ENCODE data around the gene SPEN. TPM values are rescaled to one million over a fixed set of nuclear protein-coding genes. Genes with fewer than 3 reads are reported as not detected.
A peak's percentile ranks its signal among the peaks of the same experiment; 100 is the strongest.

Gene SPEN
- total and polyA plus RNA-seq, 10 of the 15 experiments (the other 5 are each of a cell fraction or from before 2014, with no cell fraction given): 5.2 to 58.7 (median 20.1) TPM

DNA sequence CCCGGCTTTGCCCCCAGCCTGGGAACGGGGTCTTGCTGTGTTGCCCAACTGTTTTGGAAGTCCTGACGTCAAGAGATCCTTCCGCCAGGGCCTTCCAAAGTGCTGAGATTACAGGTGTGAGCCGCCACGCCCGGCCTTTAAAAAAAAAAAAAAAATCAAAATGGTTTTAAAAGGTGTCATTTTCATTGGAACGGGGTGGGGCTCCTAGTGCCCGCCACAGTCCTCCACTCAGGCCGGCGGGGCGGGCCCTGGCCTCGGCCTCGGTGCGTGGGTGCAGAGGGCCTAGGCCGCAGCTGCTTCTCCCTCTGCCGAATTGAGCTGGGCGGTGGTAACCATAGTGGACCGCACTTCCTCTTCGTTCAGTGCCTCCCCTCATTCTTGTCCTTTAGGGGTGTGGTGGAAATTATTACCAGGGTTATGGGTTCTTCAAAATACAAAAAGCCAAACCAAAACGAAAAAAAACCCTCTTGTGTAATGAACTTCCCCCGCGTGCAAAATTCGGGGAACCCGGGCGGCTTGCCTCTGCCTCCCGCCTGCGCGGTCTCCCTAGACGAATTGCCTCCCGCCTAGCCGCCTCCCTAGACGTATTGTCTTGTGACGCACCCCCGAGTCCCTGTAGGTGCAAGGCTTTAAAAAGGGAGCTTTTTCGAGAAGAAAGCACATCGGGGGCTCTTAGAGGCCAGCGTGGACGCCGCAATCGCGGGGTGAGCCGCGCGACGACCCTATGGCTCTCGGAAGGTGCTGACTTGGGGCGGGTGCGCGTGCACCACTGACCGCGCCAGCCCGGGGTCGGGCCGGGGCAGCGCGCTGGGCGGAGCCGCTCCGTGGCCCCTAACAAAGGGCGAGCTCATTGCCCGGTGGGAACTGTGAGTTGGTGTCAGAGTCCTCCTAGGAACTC, 10.5 kb upstream of the SPEN start (continued):
- TF ChIP-seq, protein P1, sequence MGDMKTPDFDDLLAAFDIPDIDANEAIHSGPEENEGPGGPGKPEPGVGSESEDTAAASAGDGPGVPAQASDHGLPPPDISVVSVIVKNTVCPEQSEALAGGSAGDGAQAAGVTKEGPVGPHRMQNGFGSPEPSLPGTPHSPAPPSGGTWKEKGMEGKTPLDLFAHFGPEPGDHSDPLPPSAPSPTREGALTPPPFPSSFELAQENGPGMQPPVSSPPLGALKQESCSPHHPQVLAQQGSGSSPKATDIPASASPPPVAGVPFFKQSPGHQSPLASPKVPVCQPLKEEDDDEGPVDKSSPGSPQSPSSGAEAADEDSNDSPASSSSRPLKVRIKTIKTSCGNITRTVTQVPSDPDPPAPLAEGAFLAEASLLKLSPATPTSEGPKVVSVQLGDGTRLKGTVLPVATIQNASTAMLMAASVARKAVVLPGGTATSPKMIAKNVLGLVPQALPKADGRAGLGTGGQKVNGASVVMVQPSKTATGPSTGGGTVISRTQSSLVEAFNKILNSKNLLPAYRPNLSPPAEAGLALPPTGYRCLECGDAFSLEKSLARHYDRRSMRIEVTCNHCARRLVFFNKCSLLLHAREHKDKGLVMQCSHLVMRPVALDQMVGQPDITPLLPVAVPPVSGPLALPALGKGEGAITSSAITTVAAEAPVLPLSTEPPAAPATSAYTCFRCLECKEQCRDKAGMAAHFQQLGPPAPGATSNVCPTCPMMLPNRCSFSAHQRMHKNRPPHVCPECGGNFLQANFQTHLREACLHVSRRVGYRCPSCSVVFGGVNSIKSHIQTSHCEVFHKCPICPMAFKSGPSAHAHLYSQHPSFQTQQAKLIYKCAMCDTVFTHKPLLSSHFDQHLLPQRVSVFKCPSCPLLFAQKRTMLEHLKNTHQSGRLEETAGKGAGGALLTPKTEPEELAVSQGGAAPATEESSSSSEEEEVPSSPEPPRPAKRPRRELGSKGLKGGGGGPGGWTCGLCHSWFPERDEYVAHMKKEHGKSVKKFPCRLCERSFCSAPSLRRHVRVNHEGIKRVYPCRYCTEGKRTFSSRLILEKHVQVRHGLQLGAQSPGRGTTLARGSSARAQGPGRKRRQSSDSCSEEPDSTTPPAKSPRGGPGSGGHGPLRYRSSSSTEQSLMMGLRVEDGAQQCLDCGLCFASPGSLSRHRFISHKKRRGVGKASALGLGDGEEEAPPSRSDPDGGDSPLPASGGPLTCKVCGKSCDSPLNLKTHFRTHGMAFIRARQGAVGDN (IDR thresholded peaks at IDR 0.05): 0 out of 2 replicates have a peak, but pooled peaks have one; percentile 41
- TF ChIP-seq, protein P2, sequence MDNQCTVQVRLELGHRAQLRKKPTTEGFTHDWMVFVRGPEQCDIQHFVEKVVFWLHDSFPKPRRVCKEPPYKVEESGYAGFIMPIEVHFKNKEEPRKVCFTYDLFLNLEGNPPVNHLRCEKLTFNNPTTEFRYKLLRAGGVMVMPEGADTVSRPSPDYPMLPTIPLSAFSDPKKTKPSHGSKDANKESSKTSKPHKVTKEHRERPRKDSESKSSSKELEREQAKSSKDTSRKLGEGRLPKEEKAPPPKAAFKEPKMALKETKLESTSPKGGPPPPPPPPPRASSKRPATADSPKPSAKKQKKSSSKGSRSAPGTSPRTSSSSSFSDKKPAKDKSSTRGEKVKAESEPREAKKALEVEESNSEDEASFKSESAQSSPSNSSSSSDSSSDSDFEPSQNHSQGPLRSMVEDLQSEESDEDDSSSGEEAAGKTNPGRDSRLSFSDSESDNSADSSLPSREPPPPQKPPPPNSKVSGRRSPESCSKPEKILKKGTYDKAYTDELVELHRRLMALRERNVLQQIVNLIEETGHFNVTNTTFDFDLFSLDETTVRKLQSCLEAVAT (IDR thresholded peaks at IDR 0.05): 0 out of 2 replicates have a peak, but pooled peaks have one; percentile 11
- TF ChIP-seq ZZZ3 (IDR thresholded peaks at IDR 0.05; ENCODE audit: control insufficient read depth, insufficient read length, low read depth): no peak
- TF ChIP-seq SMARCA5 (IDR thresholded peaks at IDR 0.05): no peak
- TF ChIP-seq BRCA1 (IDR thresholded peaks at IDR 0.05; ENCODE audit: low read depth, low read length): no peak
- no peak for TF ChIP-seq MEF2A (IDR thresholded peaks at IDR 0.05; ENCODE audit: insufficient read depth, low read depth, low read length)
- no peak for TF ChIP-seq FOS (IDR thresholded peaks at IDR 0.05; ENCODE audit: borderline replicate concordance, extremely low read depth, insufficient read length)
- TF ChIP-seq CHD1 (IDR thresholded peaks at IDR 0.05; ENCODE audit: low read depth, low read length): no peak
- TF ChIP-seq RAD21 (IDR thresholded peaks at IDR 0.05; ENCODE audit: insufficient read depth, low read depth, low read length): no peak
- TF ChIP-seq SRF (IDR thresholded peaks at IDR 0.05; ENCODE audit: low read depth in 2 of 2, low read length in 2 of 2): no peak
- TF ChIP-seq FOXK2 (IDR thresholded peaks at IDR 0.05): no peak
- no peak for TF ChIP-seq NR2C2 (IDR thresholded peaks at IDR 0.05; ENCODE audit: borderline replicate concordance, control insufficient read depth, insufficient read length, low read depth)
- TF ChIP-seq RAD51 (IDR thresholded peaks at IDR 0.05): no peak
- TF ChIP-seq GATAD2B (conservative IDR thresholded peaks at IDR 0.05; ENCODE audit: low read depth): no peak; the same call in none of the 2 replicates
- TF ChIP-seq MTA2 (IDR thresholded peaks at IDR 0.05; ENCODE audit: low read depth): no peak
- TF ChIP-seq MTA3 (IDR thresholded peaks at IDR 0.05; ENCODE audit: borderline replicate concordance, low read length): no peak
- TF ChIP-seq, protein P3, sequence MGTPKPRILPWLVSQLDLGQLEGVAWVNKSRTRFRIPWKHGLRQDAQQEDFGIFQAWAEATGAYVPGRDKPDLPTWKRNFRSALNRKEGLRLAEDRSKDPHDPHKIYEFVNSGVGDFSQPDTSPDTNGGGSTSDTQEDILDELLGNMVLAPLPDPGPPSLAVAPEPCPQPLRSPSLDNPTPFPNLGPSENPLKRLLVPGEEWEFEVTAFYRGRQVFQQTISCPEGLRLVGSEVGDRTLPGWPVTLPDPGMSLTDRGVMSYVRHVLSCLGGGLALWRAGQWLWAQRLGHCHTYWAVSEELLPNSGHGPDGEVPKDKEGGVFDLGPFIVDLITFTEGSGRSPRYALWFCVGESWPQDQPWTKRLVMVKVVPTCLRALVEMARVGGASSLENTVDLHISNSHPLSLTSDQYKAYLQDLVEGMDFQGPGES (IDR thresholded peaks at IDR 0.05): no peak
- no peak for TF ChIP-seq EP300 (IDR thresholded peaks at IDR 0.05; ENCODE audit: borderline replicate concordance in 1 of 2, control insufficient read depth in 1 of 2, low read depth in 2 of 2, low read length in 2 of 2)
- TF ChIP-seq, protein P4, sequence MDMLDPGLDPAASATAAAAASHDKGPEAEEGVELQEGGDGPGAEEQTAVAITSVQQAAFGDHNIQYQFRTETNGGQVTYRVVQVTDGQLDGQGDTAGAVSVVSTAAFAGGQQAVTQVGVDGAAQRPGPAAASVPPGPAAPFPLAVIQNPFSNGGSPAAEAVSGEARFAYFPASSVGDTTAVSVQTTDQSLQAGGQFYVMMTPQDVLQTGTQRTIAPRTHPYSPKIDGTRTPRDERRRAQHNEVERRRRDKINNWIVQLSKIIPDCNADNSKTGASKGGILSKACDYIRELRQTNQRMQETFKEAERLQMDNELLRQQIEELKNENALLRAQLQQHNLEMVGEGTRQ (IDR thresholded peaks at IDR 0.05; ENCODE audit: borderline replicate concordance, low read depth, low read length): no peak
- TF ChIP-seq SREBF1 (IDR thresholded peaks at IDR 0.05; ENCODE audit: low read length): no peak
- no peak for TF ChIP-seq NR2C1 (IDR thresholded peaks at IDR 0.05)
- peak; percentile 46 for TF ChIP-seq DPF2 (IDR thresholded peaks at IDR 0.05)
- no peak for TF ChIP-seq POLR2AphosphoS2 (IDR thresholded peaks at IDR 0.05; ENCODE audit: low read depth, low read length)
